ENCODE data around the gene MED25. TPM values are rescaled to one million over a fixed set of nuclear protein-coding genes. Genes with fewer than 3 reads are reported as not detected.

MED25 gene
- polyA plus RNA-seq, 1 of the 3 experiments (the other 2 are of a cell fraction), result 30.2 TPM

DNA sequence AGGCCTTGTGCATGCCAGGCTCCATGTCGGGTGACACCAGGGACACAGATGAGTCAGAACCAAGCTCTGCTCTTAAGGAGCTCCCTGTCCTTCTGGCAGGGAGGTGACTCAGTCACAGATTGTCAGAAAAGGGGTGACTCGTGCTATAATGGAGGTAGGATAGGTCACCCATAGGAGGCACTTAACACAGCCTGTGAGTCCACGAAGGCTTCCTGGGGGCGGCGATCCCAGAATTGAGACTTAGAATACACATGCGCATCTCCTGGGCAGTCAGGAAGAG, 24.6 kb upstream of the MED25 start:
- no peaks in the 10 kb centered on the region for H3K9me2 ChIP-seq
- ChIA-PET CTCF (no interaction called here), POLR2A (no interaction called here)
- H3K27me3 ChIP-seq (ENCODE audit: insufficient read depth), result no peaks in the 10 kb centered on the region
- no peak overlapping the region for H3K4me3 ChIP-seq (ENCODE audit: low read depth in 2 of 2, low read length in 1 of 2)
- H3K27ac ChIP-seq (ENCODE audit: low read depth in 2 of 2, low read length in 1 of 2), result no peak overlapping the region
- H3K36me3 ChIP-seq (replicated peaks in 1 of 2; ENCODE audit: control insufficient read depth in 1 of 2, insufficient read depth in 2 of 2, low read length in 1 of 2), result peaks cover 15 to 36% of the 10 kb centered on the region in 2 experiments
- TF ChIP-seq, protein P1, sequence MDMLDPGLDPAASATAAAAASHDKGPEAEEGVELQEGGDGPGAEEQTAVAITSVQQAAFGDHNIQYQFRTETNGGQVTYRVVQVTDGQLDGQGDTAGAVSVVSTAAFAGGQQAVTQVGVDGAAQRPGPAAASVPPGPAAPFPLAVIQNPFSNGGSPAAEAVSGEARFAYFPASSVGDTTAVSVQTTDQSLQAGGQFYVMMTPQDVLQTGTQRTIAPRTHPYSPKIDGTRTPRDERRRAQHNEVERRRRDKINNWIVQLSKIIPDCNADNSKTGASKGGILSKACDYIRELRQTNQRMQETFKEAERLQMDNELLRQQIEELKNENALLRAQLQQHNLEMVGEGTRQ (IDR thresholded peaks at IDR 0.05; ENCODE audit: borderline replicate concordance, low read depth, low read length), result no peak
- no peak for TF ChIP-seq RAD21 (IDR thresholded peaks at IDR 0.05; ENCODE audit: low read length)
- no peak for TF ChIP-seq RFX5 (IDR thresholded peaks at IDR 0.05; ENCODE audit: low read length)
- no peaks in the 10 kb centered on the region for H3K4me1 ChIP-seq (ENCODE audit: control insufficient read depth in 1 of 2, insufficient read depth in 2 of 2, low read depth in 1 of 2, low read length in 1 of 2)
- no peak for DNase-seq
- no peaks in the 10 kb centered on the region for H3K9me3 ChIP-seq
- H2AFZ ChIP-seq (ENCODE audit: low read depth), result no peak overlapping the region
- WGBS (ENCODE audit: low lambda C conversion rate), result 56% methylated on average over 6 of the region's 6 CpGs
- no peaks in the 10 kb centered on the region for H3F3A ChIP-seq (replicated peaks; ENCODE audit: insufficient read depth)
- no peak overlapping the region for H3K9ac ChIP-seq
- H3K4me2 ChIP-seq, result no peak overlapping the region
- no peaks in the 10 kb centered on the region for H3K79me2 ChIP-seq (ENCODE audit: insufficient read depth)
- H4K20me1 ChIP-seq (ENCODE audit: insufficient read depth), result no peaks in the 10 kb centered on the region

DNA sequence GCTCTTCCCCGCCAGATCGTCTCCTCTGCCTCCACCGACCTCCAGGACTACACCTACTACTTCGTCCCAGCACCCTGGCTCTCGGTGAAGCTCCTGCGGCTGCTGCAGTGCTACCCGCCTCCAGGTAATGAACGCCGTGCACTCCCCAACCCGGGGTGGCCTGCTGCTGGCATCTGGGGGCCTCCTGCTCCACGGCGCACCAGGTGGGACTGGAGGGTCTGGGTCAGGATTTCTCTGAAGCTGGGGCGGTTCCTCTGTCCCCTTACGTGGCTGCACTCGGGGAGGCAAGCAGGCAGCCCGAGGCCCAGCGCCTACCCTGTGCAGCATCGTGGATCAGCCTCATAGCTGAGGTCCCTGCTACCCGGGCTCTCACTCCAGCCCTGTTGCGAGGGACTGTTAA, 22.5 kb upstream of the MED25 start:
- WGBS (ENCODE audit: low lambda C conversion rate), result 94% methylated on average over 12 of the region's 20 CpGs
- peaks cover 22 to 42% of the 10 kb centered on the region in 2 experiments for H3K36me3 ChIP-seq (replicated peaks in 1 of 2; ENCODE audit: control insufficient read depth in 1 of 2, insufficient read depth in 2 of 2, low read length in 1 of 2)

More for the DNA sequence above, 22.5 kb upstream of the MED25 start:
- Histone ChIP-seq H3K9ac (no peak overlapping the region), H3K4me1 (ENCODE audit: control insufficient read depth in 1 of 2, insufficient read depth in 2 of 2, low read depth in 1 of 2, low read length in 1 of 2) (no peaks in the 10 kb centered on the region), H3K27me3 (ENCODE audit: insufficient read depth) (no peaks in the 10 kb centered on the region), H3K4me3 (ENCODE audit: low read depth in 2 of 2, low read length in 1 of 2) (no peak overlapping the region), H3K27ac (ENCODE audit: low read depth in 2 of 2, low read length in 1 of 2) (no peak overlapping the region), H3K9me3 (no peaks in the 10 kb centered on the region), H3K9me2 (no peaks in the 10 kb centered on the region), H3K79me2 (ENCODE audit: insufficient read depth) (no peaks in the 10 kb centered on the region), H2AFZ (ENCODE audit: low read depth) (no peak overlapping the region), H4K20me1 (ENCODE audit: insufficient read depth) (no peaks in the 10 kb centered on the region), H3K4me2 (no peak overlapping the region), H3F3A (replicated peaks; ENCODE audit: insufficient read depth) (no peaks in the 10 kb centered on the region)
- TF ChIP-seq POLR2AphosphoS5 (IDR thresholded peaks at IDR 0.05; ENCODE audit: low read depth, low read length) (no peak), NRF1 (IDR thresholded peaks at IDR 0.05; ENCODE audit: low read depth, low read length) (no peak), RXRA (IDR thresholded peaks at IDR 0.05; ENCODE audit: borderline replicate concordance, low read depth) (no peak), GATA2 (CRISPR knock-in tag; IDR thresholded peaks at IDR 0.05) (no peak), SMC3 (IDR thresholded peaks at IDR 0.05; ENCODE audit: low read depth, low read length) (no peak), FOXM1 (IDR thresholded peaks at IDR 0.05; ENCODE audit: low read depth) (no peak), TAF1 (IDR thresholded peaks at IDR 0.05; ENCODE audit: borderline replicate concordance, low read depth, low read length) (no peak), EZH2phosphoT487 (IDR thresholded peaks at IDR 0.05; ENCODE audit: borderline replicate concordance, low read depth) (no peak), SIN3A (IDR thresholded peaks at IDR 0.05; ENCODE audit: borderline replicate concordance, low read depth, low read length) (no peak), EP300 (IDR thresholded peaks at IDR 0.05; ENCODE audit: borderline replicate concordance in 1 of 2, low read depth in 1 of 2, low read length in 1 of 2) (no peak), RCOR1 (IDR thresholded peaks at IDR 0.05; ENCODE audit: low read length) (no peak), RAD21 (IDR thresholded peaks at IDR 0.05; ENCODE audit: low read length) (no peak), RFX5 (IDR thresholded peaks at IDR 0.05; ENCODE audit: low read length) (no peak), ELF1 (IDR thresholded peaks at IDR 0.05) (no peak), YY1 (IDR thresholded peaks at IDR 0.05; ENCODE audit: low read depth) (no peak), MEF2A (IDR thresholded peaks at IDR 0.05; ENCODE audit: borderline replicate concordance, low read depth) (no peak)
- TF ChIP-seq, protein P1 (IDR thresholded peaks at IDR 0.05; ENCODE audit: borderline replicate concordance, low read depth, low read length), result no peak
- TF ChIP-seq, protein P2, sequence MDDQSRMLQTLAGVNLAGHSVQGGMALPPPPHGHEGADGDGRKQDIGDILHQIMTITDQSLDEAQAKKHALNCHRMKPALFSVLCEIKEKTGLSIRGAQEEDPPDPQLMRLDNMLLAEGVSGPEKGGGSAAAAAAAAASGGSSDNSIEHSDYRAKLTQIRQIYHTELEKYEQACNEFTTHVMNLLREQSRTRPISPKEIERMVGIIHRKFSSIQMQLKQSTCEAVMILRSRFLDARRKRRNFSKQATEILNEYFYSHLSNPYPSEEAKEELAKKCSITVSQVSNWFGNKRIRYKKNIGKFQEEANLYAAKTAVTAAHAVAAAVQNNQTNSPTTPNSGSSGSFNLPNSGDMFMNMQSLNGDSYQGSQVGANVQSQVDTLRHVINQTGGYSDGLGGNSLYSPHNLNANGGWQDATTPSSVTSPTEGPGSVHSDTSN (IDR thresholded peaks at IDR 0.05), result no peak
- TF ChIP-seq, protein P3, sequence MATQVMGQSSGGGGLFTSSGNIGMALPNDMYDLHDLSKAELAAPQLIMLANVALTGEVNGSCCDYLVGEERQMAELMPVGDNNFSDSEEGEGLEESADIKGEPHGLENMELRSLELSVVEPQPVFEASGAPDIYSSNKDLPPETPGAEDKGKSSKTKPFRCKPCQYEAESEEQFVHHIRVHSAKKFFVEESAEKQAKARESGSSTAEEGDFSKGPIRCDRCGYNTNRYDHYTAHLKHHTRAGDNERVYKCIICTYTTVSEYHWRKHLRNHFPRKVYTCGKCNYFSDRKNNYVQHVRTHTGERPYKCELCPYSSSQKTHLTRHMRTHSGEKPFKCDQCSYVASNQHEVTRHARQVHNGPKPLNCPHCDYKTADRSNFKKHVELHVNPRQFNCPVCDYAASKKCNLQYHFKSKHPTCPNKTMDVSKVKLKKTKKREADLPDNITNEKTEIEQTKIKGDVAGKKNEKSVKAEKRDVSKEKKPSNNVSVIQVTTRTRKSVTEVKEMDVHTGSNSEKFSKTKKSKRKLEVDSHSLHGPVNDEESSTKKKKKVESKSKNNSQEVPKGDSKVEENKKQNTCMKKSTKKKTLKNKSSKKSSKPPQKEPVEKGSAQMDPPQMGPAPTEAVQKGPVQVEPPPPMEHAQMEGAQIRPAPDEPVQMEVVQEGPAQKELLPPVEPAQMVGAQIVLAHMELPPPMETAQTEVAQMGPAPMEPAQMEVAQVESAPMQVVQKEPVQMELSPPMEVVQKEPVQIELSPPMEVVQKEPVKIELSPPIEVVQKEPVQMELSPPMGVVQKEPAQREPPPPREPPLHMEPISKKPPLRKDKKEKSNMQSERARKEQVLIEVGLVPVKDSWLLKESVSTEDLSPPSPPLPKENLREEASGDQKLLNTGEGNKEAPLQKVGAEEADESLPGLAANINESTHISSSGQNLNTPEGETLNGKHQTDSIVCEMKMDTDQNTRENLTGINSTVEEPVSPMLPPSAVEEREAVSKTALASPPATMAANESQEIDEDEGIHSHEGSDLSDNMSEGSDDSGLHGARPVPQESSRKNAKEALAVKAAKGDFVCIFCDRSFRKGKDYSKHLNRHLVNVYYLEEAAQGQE (IDR thresholded peaks at IDR 0.05; ENCODE audit: low read depth, low read length), result no peak
- POLR2A ChIA-PET, result no interaction called here
- DNase-seq, result no peak
- CTCF ChIA-PET, result no interaction called here
